Psoas muscle (tissue), 8 donors: ENCODE data around the gene DNAJC15. TPM values are rescaled to one million over a fixed set of nuclear protein-coding genes. Genes with fewer than 3 reads are reported as not detected.
"Not testable (repeated sequence)": the region's sequence is repeated elsewhere in the genome, so short reads cannot be mapped to it uniquely, and the experiment has no call there.

Experiments
- ATAC-seq, 4 donors: fragments of 200-7000 bp; cut with Tn5 transposase; one replicate each; pipeline ENCODE4 v1.9.1; 2020; ENCODE audit warnings: moderate library complexity in 3 of 4, mild to moderate bottlenecking in 2 of 4
- DNase-seq, 2 donors: peaks; one replicate each; pipeline ENCODE4 v3.0.0-alpha.2; 2020
- H3K27ac ChIP-seq: fragments of 200-600 bp; one replicate; pipeline ENCODE4 v1.8.0; 2022
- H3K27me3 ChIP-seq, 3 donors: fragments of 200-600 bp in 1 of 3; one replicate each; pipeline versions ENCODE4 v1.6.1 to v1.8.0; 2013 to 2022; ENCODE audit warnings: low read length in 2 of 3, mild to moderate bottlenecking in 2 of 3, moderate library complexity in 1 of 3; ENCODE audit not compliant: insufficient read depth in 3 of 3
- H3K36me3 ChIP-seq, 2 donors: fragments of 200-600 bp in 1 of 2; one replicate each; pipeline versions ENCODE4 v1.6.1 to v1.8.0; 2013 to 2022; ENCODE audit warnings: low read depth in 1 of 2, mild to moderate bottlenecking in 1 of 2, moderate library complexity in 1 of 2; ENCODE audit not compliant: insufficient read depth in 1 of 2
- H3K4me1 ChIP-seq: fragments of 200-600 bp; one replicate; pipeline ENCODE4 v1.8.0; 2022
- H3K4me3 ChIP-seq: fragments of 200-600 bp; one replicate; pipeline ENCODE4 v1.8.0; 2022; ENCODE audit warnings: mild to moderate bottlenecking
- H3K9me3 ChIP-seq: fragments of 200-600 bp; one replicate; pipeline ENCODE4 v1.8.0; 2022
- WGBS, 3 donors: extraction: QIAGEN DNeasy Blood & Tissue Kit; methylation state at CpG; one replicate each; pipeline versions ENCODE4 v1.1.6 to v1.1.7; 2013; 5-methylcytosine and 5-hydroxymethylcytosine counted together
- intact Hi-C, 2 donors: fragments of 100-400 bp; cut with DNase I; formaldehyde crosslinking; loops; one replicate each; pipeline versions ENCODE4 v1.11.0 to v1.14.2; 2022
- polyA plus RNA-seq, 3 donors: library from polyadenylated mRNA; stranded (reverse); fragments of 200-250 nt; gene quantifications; one replicate each; pipeline ENCODE4 v1.2.3, GENCODE V29; 2013
- total RNA-seq, 4 donors: library from RNA; stranded (reverse); fragmentation: NEBNext Ultra II Directional in 2 of 4; extraction: Animal tissue kit (Norgen Biotek cat#: 25700) in 2 of 4; gene quantifications; one replicate each; pipeline versions ENCODE4 v1.2.1 to v1.2.4, GENCODE V29; 2021 to 2023
- TF ChIP-seq, protein P1 (sequence below): fragments of 200-600 bp; IDR thresholded peaks from one replicate; pipeline ENCODE4 v1.8.0; 2022; ENCODE audit warnings: antibody characterized with exemption
- donor health status: healthy with polysubstance abuse.
- donor health status: DM: no; HTN: no; CAD: no; lungs with moderate emphysema.
- donor health status: Bipolar disorder and iron deficiency.
- donor health status: healthy.
- donor health status: DM: yes; HTN: yes; CAD: no.
- donor health status: DM: no; HTN: no; CAD: no.
- donor health status: DM: no; HTN: no; CAD: no.
- donor health status: DM: yes; HTN: yes; CAD: no.

Gene DNAJC15
- total and polyA plus RNA-seq, 7 donors = 9.4 to 22.4 (median 13.6) TPM

DNA sequence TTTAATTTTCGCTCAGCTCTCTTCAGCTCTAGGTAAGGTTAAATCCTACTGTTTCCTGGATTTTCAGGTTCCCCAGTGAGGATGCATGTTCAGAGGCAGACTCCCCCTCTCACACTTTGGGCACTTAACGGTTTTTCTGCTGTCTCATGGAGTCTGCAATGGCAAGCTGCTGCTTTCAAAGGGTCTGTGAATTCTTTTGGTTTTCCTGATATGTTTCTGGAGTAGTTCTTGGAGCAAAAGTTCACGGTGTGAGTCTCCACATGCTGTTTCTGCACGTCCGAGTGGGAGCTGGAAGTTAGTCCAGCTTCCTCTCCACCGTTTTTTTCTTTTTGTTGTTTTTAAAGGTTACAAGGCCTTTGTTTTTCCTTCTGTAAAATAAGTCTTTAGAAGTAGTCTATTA, 35.4 kb downstream of the DNAJC15 start:
- Histone ChIP-seq H3K4me1 (peaks cover 9% of the 10 kb centered on the region), H3K4me3 (no peak overlapping the region), H3K9me3 (no peaks in the 10 kb centered on the region), H3K27me3 (no peaks in the 10 kb centered on the region), H3K36me3 (no peaks in the 10 kb centered on the region), H3K27ac (no peak overlapping the region)
- intact Hi-C loops = no loop called here
- TF ChIP-seq, protein P1, sequence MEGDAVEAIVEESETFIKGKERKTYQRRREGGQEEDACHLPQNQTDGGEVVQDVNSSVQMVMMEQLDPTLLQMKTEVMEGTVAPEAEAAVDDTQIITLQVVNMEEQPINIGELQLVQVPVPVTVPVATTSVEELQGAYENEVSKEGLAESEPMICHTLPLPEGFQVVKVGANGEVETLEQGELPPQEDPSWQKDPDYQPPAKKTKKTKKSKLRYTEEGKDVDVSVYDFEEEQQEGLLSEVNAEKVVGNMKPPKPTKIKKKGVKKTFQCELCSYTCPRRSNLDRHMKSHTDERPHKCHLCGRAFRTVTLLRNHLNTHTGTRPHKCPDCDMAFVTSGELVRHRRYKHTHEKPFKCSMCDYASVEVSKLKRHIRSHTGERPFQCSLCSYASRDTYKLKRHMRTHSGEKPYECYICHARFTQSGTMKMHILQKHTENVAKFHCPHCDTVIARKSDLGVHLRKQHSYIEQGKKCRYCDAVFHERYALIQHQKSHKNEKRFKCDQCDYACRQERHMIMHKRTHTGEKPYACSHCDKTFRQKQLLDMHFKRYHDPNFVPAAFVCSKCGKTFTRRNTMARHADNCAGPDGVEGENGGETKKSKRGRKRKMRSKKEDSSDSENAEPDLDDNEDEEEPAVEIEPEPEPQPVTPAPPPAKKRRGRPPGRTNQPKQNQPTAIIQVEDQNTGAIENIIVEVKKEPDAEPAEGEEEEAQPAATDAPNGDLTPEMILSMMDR = no peak
- WGBS, 3 donors = 67 to 79% (median 78%) methylated on average over 6 of the region's 6 CpGs
- no peak for DNase-seq
- ATAC-seq = no peak

DNA sequence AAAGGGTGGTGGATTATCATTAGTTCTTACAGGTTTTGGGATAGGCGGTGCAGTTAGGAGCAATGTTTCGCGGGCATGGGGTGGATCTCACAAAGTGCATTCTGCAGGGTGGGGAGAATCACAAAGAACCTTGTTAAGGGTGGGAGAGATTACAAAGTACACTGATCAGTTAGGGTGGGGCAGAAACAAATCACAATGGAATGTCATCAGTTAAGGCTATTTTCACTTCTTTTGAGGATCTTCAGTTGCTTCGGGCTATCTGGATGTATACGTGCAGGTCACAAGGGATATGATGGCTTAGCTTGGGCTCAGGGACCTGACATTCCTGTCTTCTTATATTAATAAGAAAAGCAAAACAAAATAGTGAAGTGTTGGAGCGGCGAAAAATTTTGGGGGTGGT, 36.4 kb downstream of the DNAJC15 start:
- ATAC-seq, intact Hi-C loops, H3K27me3 ChIP-seq, H3K27ac ChIP-seq, DNase-seq, H3K4me3 ChIP-seq, H3K9me3 ChIP-seq, H3K36me3 ChIP-seq, H3K4me1 ChIP-seq: not testable (repeated sequence)
- 96 to 98% (median 98%) methylated on average over 7 of the region's 7 CpGs for WGBS, 3 donors

DNA sequence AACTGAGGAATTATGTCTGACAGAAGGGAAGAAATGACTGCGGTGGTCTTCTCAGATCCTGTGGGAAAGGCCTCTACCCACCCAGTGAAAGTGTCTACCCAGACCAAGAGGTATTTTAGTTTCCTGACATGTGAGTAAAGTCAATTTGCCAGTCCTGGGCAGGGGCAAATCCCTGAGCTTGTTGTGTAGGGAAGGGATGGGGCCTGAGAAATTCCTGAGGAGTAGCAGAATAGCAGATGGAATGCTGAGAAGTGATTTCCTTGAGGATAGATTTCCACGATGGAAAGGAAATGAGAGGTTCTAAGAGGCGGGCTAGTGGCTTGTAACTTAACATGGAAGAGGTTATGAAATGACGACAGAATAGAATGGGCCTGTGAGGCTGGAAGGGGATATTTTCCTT, 37.4 kb downstream of the DNAJC15 start:
- H3K4me1 ChIP-seq, DNase-seq, H3K9me3 ChIP-seq, intact Hi-C loops, H3K36me3 ChIP-seq, H3K27ac ChIP-seq, H3K27me3 ChIP-seq, H3K4me3 ChIP-seq, ATAC-seq: not testable (repeated sequence)
- WGBS, 3 donors = 74 to 81% (median 80%) methylated on average over 4 of the region's 4 CpGs

DNA sequence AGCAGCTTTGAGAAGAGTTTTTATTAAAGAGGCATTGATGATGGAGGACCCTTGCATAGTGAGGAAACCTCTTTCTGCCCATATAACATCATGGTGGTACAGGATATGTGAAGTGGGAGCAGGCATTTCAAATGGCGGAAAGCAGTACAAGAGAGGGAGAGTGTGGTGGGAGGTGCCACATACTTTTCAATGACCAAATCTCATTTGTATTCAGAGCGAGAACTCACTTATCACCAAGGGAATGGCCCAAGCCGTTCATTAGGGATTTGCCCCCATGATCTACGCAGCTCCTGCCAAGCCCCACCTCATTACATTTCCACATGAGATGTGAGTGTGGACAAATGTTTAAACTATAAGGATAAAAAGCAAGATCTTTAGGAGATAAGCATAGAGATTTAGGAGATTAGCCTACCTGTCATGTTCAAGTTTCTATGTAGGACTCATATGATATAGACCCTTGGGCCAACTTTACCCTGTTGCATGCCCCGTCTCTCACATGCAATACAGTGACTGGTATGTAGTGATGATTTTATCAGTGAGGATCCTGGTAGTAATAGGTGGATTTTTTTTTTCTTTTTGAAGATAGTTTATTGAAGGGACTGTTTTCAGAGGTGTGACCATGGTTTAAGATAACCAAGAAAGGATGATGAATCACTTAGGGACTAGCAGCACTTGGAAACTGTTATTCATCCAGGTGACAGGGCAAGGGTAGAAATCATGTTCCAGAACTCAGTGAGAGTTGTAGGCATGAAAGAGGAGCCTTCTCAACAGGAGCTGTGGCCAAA, 38.3 kb downstream of the DNAJC15 start:
- intact Hi-C loops = no loop called here
- H3K27ac ChIP-seq = no peak overlapping the region
- H3K4me3 ChIP-seq = no peak overlapping the region
- no peaks in the 10 kb centered on the region for H3K9me3 ChIP-seq
- ATAC-seq (peak in 2 of 4 donors; percentile 50 to 69), DNase-seq (no peak)
- WGBS, 3 donors = 94 to 96% (median 96%) methylated on average over 5 of the region's 5 CpGs
- H3K4me1 ChIP-seq = peaks cover 4% of the 10 kb centered on the region
- no peaks in the 10 kb centered on the region for H3K27me3 ChIP-seq
- H3K36me3 ChIP-seq = no peaks in the 10 kb centered on the region
- TF ChIP-seq, protein P1 = no peak

DNA sequence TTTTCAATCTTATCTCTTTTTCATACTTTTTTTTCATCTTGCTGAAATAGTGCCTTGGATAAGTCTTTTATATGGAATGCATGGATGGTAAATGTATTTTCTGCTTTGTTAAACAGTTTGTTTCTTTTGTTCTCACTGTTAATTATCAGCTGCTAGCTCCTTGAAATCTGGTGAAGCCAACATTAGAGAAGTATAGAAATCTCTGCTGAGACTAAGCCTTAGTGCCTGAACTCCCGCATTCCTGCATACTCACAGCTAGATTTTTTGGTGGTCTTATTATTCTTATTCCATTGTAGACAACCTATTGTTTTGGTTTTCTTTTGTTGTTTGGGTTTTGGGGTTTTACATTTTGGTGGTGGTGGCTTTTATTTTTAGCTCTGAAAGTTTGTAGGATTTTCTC, 48.4 kb downstream of the DNAJC15 start:
- no peak overlapping the region for H3K4me3 ChIP-seq
- 87 to 93% (median 93%) methylated on average over 1 of the region's 1 CpG for WGBS, 3 donors
- no peaks in the 10 kb centered on the region for H3K27me3 ChIP-seq
- TF ChIP-seq, protein P1 = no peak
- peaks cover 0 to 14% of the 10 kb centered on the region in 2 donors for H3K36me3 ChIP-seq
- no peak for DNase-seq
- no peaks in the 10 kb centered on the region for H3K9me3 ChIP-seq
- H3K4me1 ChIP-seq = no peaks in the 10 kb centered on the region
- intact Hi-C loops = no loop called here
- ATAC-seq = no peak
- H3K27ac ChIP-seq = no peak overlapping the region
